Activated gamma-delta T cell (primary cell): ENCODE measurements around the gene WWOX.

Experiments
- DNase-seq: peaks from one replicate; lab custom pipeline; 2025; lab: John Stamatoyannopoulos, UW

WWOX gene

DNA sequence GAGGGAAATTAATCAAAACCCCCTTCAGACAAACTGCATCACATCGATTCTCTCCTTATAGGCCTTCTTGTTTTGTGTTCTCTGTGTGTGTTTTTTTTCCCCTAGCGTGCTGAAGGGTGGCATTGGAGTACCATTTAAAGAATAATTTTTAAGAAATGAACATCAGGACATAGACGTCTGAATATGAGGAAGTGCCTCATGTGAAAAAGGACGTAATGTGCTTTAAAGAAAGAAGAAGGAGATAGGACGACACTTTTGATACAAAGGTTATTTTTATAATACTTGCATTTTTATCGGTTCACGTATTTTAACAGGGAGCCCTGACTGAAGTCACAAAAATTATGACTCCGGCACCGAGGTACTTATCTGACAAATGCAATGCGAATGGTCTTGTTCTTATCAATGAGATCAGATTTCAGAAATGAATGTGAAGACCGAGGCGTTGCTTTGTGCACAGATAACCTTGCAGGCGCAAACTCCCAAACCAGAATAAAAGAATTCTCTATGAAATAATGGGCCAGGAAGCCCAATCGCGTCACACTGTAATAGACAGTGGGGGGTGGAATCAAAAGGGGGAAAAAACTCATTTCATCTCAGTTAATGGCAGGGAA lies 894.8 kb downstream of the WWOX start:
- no peak for DNase-seq

DNA sequence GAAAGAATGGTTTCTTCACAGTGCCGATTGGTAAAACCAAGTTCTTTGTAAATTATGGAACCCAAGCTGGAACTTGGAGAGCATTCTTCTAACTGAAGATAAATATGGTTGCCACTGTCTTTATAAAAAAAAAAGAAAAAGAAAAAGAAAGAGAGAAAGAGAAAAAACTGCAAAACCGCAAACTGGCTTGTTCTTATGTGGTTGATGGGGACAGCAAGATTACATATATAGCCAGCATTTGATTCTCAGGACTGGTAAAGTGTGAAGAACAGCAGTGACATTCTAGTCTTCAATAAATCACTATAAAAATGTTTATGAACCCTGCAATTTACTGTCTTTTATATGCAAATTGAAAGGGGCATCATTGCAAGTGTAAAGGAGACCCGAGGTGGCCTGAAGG lies 896.0 kb downstream of the WWOX start:
- no peak for DNase-seq

DNA sequence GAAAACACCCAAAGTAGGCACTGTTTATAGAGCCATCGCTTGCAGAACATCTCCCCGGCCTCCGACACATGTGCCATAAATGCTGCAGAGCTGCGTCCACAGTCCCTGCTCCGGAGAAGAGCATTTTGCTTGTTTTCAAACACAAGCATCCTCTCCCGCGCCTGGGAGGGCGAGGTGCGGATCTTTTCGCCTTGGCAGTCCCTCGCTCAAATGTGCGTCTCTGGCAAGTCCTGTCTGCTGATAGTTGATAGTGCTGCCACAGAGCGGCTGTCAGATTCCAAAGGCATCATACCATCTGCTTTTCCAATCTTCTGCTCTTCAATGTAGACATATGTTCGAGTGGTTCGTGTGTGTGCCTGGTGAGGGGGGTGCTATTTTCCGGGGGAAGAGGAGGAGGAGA lies 897.3 kb downstream of the WWOX start:
- no peak for DNase-seq

DNA sequence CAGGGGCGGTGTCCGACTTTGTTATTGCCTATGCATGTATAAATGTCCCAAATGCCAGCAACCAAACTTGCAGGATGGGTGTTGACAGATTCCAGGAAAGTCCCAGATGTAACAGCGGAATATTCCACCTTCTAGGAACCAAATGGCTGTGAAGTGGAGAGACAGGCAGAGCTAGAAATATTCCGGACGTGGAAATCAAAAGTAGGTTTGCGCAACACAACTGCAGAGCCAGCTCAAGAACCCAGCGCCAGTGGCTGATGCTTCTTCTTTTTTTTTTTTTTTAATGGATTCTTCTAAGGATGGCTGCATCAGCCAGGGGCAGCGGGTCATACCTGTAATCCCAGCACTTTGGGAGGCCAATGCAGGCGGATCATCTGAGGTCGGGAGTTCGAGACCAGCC lies 899.4 kb downstream of the WWOX start:
- no peak for DNase-seq

DNA sequence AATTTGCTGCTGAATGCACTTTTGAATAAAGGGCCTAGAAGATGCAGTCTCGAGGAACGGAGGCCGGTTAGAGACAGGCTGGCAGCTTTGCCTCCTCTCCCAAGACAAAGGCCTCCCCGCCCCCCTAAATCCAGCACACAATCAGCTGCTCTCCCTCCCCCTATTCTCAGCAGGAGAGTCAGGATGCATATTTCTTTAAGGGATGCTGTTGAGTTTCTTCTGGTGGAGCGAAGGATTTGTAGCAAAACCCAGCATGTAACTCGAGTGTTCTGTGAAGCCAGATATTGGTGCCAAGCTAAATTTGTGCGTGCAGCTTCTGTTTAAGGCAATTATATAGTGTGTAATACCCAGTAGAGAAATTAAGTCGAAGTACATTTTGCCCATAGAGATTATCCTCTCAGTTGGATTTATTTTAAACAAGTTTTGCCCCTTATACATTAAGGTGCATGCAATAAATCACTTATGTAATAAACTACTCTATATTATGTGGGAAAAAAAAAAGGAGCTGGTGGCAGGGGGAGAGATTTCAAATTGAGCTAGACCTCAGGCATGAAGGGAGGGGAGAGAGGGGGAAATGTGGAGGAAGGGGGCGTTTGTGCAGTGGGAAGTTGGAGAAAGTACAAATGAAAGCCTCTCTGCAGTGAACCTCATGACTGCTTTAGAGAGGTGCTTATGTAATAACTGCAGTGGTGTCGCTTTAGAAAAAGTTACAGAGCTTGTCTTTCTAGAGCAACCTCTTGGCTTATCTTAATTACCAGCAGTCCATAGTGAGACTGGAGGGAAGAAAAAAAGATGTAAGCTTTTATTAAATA lies 901.9 kb downstream of the WWOX start:
- no peak for DNase-seq

DNA sequence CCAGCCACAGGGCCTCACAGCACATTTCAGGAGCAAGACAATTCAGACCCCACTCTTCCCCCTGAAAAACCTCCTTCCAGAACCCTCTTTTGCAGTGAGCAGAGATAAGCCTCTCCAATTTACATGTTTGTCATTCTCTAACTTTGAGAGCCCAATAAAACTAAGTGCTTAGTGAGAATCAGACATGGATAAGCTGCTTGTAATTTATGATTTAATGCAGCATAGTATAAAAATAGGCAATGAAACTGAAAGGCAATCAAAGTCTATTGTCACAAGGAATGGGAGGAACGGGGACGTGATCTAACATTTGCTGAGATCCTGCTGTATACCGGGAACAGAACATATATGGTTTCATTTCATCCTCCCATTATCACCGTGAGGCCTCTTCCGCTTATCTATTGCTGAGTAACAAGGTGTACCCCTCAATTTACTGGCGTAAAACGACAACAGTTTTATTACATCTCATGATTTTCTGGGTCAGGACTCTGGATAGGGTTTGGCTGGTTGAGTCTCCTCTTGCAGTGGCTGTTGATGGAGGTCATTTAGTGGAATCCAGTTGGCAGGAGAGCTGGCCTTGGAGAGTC lies 903.7 kb downstream of the WWOX start:
- no peak for DNase-seq

DNA sequence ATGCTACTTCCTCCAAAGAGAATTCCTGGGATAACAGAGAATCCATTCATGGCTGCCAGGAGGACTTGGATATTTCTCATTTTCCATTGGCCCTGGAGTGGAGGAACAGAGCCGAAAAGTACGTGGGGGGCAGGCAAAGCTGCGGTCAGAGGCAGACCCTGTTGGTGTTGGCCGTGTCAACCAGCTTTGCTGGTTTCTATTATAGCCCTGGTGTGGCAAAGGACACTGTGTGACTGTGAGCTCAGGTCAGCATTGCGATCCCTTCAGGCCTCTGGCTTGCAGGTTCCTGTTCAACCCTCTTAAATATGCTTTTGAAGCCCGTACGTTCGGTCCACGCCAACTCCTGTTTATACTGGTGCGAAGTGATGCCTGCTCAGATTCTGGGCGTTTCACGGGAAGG lies 904.9 kb downstream of the WWOX start:
- DNase-seq: no peak

DNA sequence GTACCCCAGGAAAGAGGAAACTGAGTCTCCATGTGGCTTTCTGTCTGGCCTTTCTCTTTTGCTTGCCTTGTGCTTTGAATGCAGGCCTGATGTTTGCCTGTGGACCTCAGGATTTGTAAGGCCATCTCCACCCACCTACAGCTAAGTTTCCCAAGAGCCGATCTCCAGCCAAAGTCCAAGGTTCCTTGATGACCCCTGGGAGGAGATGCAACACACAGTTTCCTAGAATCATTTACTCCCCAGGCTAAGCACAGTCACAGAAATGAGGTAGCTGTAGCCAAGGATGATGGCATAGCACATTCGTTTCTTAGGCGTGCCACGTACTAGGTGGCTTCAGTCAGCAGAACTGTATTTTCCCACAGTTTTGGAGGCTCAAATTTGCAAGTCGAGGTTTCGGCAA lies 905.6 kb downstream of the WWOX start:
- DNase-seq: no peak

DNA sequence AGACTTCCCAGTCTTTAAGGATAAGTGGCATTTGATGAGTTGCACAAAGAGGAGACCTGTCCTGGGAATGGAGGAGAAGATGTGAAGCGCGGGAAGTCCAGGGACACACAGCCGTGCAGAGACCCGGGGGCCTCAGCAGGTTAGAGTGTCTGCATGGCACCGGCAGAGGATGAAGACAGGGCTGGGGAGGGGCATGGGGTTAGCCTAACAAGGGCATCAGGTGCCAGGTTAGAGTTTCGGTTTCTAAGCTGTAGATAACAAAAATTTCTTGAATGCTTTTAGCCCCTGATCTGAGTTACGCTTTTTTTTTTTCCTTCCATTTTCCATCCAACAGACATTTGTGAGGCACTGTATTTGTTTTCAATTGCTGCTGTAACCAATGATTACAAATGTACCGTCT lies 906.8 kb downstream of the WWOX start:
- DNase-seq: no peak

DNA sequence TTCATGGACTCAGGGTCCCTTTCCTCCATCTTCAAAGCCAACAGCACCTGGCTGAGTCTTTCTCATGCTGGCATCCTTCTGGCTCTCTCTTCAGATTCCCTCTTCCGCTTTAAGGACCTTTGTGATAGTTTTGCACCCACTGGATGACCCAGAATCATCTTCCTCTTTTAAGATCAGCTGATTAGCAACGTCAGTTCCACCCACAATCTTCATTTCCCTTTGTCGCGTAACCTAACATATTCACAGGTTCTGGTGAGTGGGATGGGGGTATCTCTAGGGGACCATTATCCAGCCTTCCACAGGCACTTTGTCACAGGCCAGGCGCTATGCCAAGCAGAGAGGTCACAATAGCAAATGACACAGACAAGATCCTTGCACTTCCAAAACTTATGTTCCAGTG lies 907.3 kb downstream of the WWOX start:
- no peak for DNase-seq

DNA sequence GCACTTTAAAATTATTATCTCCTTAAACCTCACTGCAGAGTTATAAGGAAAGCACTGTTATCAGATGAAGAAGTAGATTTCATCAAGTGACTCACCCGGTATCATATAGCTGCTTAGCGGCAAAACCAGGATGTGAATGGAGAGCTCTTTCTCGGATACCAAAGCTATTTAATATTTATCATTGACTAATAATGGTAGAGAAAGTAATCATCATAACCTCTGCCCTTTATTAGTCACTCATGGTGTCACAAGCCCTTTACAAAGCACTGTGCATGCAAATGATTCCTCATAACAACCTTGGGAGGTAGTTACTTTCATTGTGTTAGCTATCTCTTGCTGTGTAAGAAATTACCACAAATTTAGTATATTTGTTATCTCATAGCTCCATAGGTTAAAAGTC lies 908.2 kb downstream of the WWOX start:
- no peak for DNase-seq

DNA sequence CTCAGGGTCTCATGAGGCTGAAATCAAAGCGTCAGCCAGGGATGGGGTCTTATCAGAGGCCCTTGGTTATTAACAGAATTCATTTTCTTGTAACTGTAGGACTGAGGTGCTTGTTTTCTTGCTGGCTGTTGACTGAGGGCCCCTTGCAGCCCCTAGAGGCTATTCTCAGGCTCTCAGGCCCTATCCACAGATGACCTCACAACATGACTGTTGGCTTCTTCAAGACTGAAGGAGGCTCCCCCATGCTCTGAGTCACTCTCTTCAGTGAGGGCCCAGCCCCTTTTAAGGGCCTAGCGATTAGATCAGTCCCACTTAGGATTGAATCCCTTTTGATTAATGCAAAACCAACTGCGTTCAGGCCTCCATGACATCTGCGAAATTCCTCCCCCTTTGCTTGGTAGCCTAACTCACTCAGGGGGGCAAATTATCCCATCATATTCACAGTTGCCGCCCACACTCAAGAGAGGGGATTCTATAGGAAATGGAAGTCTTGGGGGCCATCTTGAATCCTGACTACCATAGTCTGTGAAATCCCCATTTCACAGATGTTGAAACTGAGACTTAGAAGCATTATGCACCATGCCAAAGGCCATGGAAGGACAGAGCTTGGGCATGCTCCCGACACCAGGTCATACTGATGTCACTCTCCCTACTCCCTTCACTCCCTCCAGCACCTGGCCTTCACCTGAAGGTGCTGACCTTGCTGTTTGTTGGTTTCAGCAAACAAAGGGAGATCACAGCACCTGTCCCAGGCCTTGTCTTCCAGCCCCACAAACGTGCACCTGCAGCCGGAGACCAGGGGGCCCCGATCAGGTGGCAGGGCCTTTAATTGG lies 908.8 kb downstream of the WWOX start:
- no peak for DNase-seq

DNA sequence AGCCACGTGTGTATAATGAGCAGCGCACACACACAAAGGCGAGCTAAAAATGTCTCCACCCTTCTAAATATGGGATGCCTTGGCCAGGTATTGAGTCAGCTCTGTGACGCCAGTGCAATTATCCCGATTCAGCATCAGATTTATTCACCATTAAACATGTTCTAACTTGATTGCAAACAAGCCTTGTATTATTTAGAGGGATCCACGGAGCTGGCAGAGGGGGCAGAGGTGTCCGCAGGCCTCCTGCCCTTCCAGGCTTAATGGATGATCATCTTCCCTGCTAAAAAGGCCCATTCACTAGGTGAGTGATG lies 909.4 kb downstream of the WWOX start:
- DNase-seq: no peak

DNA sequence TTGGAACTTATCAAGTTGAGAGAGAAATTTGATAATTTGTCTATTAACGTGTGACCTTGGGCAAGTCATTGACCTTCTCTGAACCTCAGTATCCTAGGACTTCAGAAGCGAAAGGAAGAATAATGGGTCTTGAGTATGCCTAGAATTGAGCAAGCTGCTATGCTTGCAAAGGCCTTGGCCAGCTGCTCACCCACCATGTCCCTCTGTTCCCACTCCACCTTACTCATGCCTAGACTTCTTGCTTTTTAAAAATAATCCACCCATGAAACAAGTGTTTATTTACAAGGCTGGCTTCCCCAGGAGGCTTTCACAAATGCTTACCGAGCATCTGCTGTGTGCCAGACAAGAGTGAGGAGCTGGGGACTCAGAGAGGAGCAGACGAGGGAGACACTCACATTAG lies 910.4 kb downstream of the WWOX start:
- no peak for DNase-seq

DNA sequence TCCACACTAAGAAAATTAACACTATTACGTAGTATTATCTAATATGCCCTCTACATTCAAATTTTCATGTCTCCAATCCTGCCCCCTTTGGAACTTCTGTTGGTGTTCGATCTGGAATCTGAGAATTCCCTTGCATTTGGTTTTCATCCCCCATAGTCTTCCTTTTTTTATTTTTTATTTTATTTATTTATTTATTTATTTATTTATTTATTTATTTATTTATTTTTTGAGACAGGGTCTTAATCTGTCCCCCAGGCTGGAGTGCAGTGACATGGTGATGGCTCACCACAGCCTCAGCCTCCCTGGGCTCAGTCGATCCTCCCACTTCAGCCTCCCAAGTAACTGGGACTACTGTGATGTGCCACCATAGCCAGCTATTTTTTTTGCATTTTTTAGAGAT lies 911.8 kb downstream of the WWOX start:
- no peak for DNase-seq

DNA sequence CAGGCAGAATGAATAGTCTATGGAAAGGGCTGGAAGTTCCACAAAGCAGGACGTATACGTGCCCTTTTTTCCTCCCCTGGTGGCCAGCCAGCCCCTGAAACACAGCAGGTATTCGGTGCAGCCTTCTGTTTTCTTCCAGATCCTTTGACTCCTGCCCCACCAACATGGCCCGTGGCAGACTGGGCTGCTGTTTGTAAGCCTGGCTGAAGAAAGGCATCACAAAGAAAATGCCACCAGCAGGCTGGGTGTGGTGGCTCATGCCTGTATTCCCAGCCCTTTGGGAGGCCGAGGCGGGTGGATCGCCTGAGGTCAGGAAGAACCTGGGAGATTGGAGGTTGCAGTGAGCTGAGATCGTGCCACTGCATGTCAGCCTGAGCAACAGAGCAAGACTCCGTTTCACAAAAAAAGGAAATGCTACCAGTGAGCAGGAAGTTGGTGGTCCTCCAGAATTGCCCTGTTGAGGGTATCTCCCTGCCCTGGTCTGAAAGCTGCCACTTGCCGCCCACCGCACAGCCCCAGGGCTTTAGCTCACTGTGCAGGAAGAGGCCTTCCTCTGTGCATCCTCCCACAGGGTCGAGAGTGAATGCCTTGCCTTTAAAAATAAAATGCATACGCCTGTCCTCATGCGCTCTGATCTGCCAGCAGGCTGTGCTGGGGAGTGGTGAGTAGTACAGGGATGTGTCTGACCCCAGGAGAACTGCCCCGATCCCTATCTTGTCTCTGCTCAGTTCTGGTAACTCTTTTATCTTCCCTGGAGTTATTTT lies 913.4 kb downstream of the WWOX start:
- no peak for DNase-seq

DNA sequence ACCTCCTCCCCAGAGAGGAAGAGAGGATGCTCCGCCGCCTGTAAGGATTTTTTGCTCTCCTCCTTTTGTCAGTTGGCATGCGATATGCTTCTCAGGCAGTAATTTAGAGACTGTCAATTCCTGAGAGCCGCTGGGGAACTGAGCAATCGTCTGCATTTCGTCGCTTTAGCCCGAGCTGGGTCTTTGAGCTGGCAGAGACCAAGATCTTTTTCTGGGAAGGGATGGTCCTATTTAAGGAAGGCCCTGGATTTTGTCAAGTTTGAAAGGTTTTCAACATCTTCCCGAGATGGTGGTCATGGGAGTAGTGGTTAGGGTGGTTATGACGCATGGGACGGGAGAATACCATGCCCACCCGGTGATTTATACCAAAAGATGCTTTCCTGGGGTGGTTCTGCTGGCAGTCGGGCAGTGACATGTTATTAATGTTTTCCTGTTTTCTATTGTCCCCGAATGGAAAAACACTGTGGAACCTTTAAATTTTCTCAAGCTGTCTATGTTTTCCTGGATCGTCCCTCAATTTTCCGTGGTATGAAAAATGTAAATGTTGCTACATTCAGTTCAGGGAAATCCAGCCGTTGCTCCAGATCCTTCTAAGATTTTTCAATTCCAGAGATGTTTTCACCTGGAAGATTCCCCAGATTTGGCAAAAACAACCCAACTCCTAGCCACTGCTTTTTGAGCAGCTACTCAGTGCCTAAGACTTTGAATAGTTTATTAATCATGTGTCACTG lies 914.6 kb downstream of the WWOX start:
- DNase-seq: no peak

DNA sequence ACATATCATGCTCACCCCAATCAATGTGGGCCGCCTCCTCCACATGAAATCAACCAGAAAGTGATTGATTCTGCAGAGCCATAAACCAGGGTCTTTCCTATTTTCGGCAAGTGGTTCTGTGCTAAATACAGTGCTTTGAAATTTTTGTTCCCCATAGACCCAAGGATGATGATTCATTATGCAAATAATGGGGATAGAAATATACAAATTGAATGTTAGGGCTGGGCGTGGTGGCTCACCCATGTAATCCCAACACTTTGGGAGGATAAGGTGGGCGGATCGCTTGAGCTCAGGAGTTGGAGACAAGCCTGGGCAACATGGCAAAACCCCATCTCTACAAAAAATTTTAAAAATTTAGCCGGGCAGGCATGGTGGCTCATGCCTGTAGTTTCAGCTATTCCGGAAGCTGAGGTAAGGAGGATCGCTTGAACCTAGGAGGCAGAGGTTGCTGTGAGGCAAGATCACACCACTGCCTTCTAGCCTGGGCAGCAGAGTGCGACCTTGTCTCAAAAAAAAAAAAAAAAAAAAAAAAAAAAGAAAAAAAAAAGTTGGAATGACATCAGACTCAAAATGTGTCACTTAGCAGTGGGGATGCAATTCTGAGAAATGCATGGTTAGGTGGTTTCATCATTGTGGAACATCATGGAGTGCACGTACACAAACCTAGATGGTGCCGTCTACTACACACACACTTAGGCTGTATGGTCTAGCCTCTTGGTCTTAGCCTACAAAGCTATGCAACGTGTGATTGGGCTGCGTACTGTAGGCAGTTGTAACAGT lies 919.4 kb downstream of the WWOX start:
- DNase-seq: no peak

DNA sequence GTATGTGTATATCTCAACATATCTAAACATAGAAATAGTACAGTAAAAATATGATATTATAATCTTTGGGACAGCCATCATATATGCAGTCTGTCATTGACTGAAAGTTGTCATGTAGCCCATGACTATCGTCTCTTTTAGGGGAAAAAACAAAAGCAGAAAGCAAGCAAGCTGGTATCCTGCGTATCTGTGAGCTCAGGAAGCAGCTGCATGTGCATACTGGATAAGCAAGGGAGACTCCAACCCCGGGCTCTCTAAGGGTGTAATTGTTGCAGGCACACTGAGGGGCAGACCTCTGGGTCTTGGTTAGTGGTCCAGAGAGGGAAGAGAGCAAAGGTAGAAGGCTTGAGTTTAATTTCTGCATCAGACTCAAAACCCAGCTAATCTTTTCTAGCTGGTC lies 920.0 kb downstream of the WWOX start:
- no peak for DNase-seq

DNA sequence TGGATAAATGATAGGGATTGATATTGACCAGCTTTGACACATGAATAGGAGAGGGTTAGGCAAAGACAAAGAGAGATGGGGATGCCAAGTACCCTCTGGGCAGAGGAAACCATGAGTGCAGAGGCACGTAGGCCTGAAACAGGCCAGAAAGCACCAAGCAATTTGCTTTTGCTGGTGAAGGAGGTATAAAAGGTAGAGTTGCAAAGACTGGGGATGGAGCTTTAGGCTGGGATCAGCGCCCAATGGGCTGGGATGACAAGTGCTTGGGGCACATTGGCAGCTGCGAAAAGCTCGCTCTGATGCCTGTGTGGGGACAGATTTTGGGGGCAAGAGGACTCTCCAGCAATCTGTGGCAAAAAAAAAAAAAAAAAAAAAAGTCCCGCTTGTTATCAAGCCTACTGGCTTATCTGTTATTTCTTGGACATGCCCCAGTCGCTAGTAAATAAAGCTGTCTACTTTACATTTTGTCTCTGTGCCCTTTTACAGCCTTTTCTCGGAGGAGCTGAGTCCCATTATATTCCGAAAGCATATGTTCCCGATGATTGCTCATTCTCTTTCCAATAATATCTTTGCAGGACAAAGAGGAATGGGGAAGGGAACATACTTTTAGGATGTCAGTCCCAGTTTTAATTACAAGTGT lies 922.7 kb downstream of the WWOX start:
- DNase-seq: no peak
